GM18870 (cell line): ENCODE results near the gene ACVR1B.
"Not testable (repeated sequence)": the region's sequence is repeated elsewhere in the genome, so short reads cannot be mapped to it uniquely, and the experiment has no call there.

Source experiments
- ATAC-seq: cut with Tn5 transposase; IDR thresholded peaks from one replicate; pipeline ENCODE4 v1.9.1; 2021; ENCODE audit warnings: moderate library complexity; ENCODE audit not compliant: unreplicated experiment

The ACVR1B gene

DNA sequence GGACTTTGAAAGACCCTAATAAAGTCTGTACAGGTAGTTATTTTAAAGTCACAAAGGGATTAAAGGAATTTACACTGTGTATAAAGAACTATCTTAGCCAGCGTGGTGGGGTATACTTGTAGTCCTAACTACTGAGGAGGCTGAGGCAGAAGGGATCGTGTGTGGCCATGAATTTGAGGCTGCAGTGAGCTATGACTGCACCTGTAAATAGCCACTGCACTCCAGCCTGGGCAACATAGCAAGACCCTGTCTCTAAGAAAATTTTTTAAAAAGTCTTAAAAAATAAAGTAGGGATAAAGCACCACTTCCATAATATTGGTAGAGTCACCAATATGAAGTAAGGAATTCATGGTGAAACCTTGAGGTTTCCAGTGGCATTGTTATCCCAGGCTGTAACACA is 18.1 kb downstream of the ACVR1B start:
- no peak for ATAC-seq

DNA sequence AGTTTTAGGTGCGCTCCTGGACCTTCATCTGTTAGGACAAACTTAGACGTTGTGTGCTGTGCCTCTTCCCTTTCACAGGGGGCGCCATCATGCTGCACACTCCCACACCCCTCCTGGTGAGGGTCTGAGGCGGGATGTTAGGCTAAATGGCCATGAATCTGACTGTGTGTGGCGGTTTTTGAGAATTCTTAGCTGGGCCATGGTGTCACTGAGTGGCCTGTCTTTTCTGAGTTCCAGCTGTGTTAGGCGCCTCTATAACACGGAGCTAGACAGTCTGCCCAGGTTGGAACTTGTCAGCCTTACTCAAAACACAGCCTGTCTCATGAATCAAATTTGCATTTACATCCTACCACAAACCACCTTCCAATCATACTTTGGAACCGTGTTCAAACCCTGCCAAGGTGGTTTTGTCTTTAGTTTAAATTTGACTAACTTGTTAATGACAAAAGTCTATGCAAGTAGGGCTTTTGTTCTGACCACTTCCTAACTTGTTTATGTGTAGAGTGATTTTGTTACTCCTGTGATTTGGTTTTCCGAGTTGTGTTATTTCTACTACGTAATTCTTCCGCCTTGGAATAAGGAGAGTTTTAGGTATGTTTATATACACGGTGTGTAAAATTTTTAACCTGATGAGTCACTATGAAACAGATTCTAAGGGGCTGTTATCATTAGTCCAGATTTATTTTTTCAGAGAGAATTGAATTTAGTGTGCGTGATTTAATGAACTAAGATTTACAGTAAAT is 19.6 kb downstream of the ACVR1B start:
- peak; percentile 94 for ATAC-seq

- peak; percentile 39 for ATAC-seq
These were observed 20.4 kb downstream of the ACVR1B start for GRCh38 chr12:51971679-51972421.

GRCh38 chr12:51972422-51972812 is 20.9 kb downstream of the ACVR1B start:
- no peak for ATAC-seq

- ATAC-seq: no peak
These were observed 21.4 kb downstream of the ACVR1B start for GRCh38 chr12:51972849-51973273.

- no peak for ATAC-seq
These were observed 22.1 kb downstream of the ACVR1B start for GRCh38 chr12:51973560-51973959.

DNA sequence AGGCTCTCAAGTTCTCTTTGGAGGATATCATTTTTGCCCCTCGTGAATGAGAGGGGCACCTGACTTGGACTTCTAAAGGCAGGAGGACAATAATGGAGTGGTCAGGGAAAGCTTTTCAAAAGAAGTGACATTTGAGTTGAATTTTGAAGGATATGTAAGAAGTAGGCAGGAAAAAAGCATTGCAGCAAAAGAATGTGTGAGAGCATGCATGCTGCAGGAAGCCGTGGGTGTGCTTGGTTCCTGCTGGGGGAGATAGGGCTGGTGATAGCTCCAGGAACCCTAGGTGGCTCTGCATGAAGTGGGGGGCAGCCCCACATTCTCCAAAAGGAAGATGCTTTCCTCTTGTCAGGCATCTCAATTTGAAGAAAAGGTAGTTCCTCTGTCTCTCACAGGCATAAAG is 23.1 kb downstream of the ACVR1B start:
- no peak for ATAC-seq

GRCh38 chr12:51975196-51975595 is 23.7 kb downstream of the ACVR1B start:
- no peak for ATAC-seq

- ATAC-seq: no peak
These were observed 25.1 kb downstream of the ACVR1B start for GRCh38 chr12:51976376-51977160.

DNA sequence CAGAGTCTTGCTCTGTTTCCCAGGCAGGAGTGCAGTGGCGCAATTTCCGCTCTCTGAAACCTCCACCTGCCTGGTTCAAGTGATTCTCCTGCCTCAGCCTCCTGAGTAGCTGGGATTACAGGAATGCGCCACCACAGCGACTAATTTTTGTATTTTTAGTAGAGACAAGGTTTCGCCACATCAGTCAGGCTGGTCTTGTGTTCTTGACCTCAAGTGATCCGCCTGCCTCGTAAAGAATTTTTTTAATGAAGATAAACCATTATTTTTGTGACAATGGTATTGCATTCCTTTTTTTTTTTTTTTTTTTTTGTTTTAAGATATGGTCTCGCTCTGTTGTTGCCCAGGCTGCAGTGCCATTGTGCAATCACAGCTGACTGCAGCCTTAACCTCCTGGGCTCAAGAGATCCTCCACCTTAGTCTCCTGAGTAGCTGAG is 25.8 kb downstream of the ACVR1B start:
- ATAC-seq: no peak

- ATAC-seq: not testable (repeated sequence)
These were observed 27.8 kb downstream of the ACVR1B start for GRCh38 chr12:51979306-51979705.

GRCh38 chr12:51980051-51980808 is 28.7 kb downstream of the ACVR1B start:
- no peak for ATAC-seq

DNA sequence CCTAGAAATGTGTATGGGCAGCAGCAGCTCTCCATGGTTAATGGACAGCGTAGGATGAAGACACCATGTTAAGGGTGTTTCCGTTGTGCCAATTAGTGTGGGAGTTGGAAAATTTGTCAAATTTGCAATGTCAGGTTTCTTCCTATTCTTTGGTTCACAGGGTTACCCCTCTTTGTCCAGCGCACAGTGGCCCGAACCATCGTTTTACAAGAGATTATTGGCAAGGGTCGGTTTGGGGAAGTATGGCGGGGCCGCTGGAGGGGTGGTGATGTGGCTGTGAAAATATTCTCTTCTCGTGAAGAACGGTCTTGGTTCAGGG is 29.3 kb downstream of the ACVR1B start:
- ATAC-seq: no peak

- no peak for ATAC-seq
These were observed 33.2 kb downstream of the ACVR1B start for GRCh38 chr12:51984657-51985056.

DNA sequence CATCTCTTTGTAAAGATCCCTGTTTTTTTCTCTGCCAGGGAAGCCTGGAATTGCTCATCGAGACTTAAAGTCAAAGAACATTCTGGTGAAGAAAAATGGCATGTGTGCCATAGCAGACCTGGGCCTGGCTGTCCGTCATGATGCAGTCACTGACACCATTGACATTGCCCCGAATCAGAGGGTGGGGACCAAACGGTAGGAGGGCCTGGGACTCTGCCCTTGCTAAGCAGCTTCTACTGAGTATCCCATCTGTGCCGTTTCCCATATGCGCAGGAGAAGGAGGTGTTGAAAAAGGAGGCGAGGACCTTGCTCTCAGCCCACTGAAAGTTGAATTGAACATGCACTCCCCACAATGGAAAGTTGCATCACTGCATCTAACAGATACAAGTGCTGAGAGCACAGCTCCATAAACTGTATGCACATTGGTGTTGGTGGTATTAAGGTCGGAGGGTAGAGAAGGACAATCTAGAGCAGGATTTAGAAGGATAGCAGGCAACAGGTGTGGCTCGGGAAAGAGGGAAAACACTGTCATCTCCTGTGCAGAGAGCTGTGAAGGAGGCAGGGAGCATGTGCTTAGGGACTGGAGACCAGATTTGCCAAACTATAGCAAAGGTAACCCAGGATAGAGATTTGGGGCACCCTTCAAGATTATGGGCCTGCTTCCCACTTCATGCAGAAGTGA is 33.8 kb downstream of the ACVR1B start:
- ATAC-seq: no peak

DNA sequence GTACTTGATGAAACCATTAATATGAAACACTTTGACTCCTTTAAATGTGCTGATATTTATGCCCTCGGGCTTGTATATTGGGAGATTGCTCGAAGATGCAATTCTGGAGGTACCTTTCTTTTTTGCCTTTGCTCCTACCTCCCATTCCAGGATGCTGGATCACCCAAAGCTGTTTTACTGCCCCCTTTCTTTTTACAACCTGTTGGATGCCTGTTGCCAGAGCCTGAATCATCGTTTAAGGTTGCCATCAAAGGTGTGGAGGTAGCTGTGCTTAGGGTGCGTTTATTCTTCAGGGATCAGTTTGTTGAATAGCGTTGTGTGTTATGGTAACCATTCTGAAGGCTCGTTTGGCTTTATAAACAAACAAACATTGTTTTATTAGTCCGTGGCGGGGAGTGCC is 35.3 kb downstream of the ACVR1B start:
- no peak for ATAC-seq

- no peak for ATAC-seq
These were observed 40.7 kb downstream of the ACVR1B start for GRCh38 chr12:51992246-51992645.

- no peak for ATAC-seq
These were observed 43.0 kb downstream of the ACVR1B start for GRCh38 chr12:51994539-51994820.

DNA sequence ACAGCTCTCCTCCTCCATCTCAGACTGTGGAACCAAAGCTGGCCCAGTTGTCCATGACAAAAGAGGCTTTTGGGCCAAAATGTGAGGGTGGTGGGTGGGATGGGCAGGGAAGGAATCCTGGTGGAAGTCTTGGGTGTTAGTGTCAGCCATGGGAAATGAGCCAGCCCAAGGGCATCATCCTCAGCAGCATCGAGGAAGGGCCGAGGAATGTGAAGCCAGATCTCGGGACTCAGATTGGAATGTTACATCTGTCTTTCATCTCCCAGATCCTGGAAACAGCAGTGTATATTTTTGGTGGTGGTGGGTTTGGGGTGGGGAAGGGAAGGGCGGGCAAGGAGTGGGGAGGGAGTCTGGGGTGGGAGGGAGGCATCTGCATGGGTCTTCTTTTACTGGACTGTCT is 43.5 kb downstream of the ACVR1B start:
- no peak for ATAC-seq

DNA sequence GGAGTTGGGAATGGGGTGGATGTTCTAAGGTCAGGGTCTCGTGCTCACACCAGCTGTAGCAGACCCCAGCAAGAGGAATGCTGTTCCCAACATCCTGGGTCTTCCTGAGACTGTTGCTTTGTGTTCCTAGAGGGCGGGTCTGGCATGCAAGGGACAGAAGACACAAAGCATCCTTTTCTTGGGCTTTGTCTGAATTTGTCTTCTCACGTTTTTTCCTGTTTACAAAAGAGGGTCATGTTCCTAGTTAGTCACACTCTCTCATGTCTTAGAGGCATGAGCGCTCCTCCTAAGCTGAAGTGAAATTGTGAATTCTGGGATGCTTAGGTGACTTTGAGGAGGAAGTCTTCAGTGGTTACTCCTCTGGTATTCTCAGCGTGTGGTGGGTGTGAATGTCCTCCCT is 45.6 kb downstream of the ACVR1B start:
- no peak for ATAC-seq
